ACC112 (cell line): Measurements from ENCODE around the gene PRM1.

ENCODE experiments used
- H2AFZ ChIP-seq: fragments of 200-600 bp; sonication (generic); one replicate; pipeline ENCODE4 v1.6.0; 2017; ENCODE audit warnings: antibody characterized with exemption, low read length; ENCODE audit not compliant: unreplicated experiment
- H3K27ac ChIP-seq: fragments of 200-600 bp; sonication (generic); 2 replicates; pipeline ENCODE4 v1.5.1; 2014; ENCODE audit warnings: low read depth, mild to moderate bottlenecking, antibody characterized with exemption, low read length, moderate library complexity
- H3K27me3 ChIP-seq: fragments of 200-600 bp; sonication (generic); 2 replicates; pipeline ENCODE4 v1.6.1; 2014; ENCODE audit warnings: mild to moderate bottlenecking, antibody characterized with exemption, low read length, moderate library complexity, mixed read lengths; ENCODE audit not compliant: insufficient read depth
- H3K36me3 ChIP-seq: fragments of 200-600 bp; sonication (generic); 2 replicates; pipeline ENCODE4 v1.6.1; 2016; ENCODE audit warnings: mild to moderate bottlenecking, antibody characterized with exemption, low read length, moderate library complexity, mixed read lengths; ENCODE audit not compliant: insufficient read depth
- H3K4me1 ChIP-seq: fragments of 200-600 bp; sonication (generic); one replicate; pipeline ENCODE4 v1.6.1; 2016; ENCODE audit warnings: low read length, mixed read lengths; ENCODE audit not compliant: insufficient read depth, unreplicated experiment, control insufficient read depth
- H3K4me3 ChIP-seq: fragments of 200-600 bp; sonication (generic); 2 replicates; pipeline ENCODE4 v1.5.1; 2014; ENCODE audit warnings: mild to moderate bottlenecking, low read depth, low read length
- H3K79me2 ChIP-seq: fragments of 200-600 bp; sonication (generic); one replicate; pipeline ENCODE4 v1.6.0; 2016; ENCODE audit warnings: low read length; ENCODE audit not compliant: control insufficient read depth, unreplicated experiment, insufficient read depth

The PRM1 gene, protein sequence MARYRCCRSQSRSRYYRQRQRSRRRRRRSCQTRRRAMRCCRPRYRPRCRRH

DNA sequence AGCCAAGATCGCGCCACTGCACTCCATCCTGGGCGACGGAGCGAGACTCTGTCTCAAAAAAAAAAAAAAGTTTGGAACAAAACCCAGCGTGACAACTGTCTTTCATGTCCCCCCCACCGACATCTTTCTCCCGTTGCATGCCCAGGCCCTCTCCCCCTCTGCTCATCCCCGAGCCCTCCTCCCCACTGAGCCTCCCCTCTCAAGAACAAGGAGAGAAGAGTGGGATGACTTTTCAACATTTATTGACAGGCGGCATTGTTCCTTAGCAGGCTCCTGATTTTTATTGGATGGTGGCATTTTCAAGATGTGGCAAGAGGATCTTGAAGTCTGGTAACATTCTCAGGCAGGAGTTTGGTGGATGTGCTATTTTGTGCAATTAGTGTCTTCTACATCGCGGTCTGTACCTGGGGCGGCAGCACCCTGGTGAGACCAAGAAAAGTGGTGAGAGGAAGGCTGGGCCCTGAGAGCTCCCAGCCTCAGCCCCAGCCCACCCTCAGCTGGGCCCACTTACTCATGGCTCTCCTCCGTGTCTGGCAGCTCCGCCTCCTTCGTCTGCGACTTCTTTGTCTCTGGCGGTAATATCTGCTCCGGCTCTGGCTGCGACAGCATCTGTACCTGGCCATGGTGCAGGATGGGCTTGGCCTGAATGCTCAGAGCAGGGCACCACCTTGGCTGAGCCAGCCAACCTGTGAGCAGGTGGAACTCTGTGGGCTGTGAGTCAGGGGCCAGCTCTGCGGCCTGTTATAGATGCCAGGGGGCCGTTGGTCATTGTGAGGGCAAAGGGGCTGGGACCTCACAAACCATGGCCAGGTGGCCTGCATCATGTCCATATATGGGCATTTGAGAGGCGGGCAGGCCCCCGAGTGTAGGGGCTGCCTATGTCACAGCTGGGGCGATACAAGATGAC lies at the start of gene PRM1:
Gene PRM1 (minus strand): TSS at position 715 of the 907 bp plus-strand sequence. CDS start 92 bp downstream, at position 623.
- H3K4me1 ChIP-seq = no peaks in the 10 kb centered on the region
- no peak within 1 kb of the TSS for H3K4me3 ChIP-seq
- no peak within 1 kb of the TSS for H2AFZ ChIP-seq

DNA sequence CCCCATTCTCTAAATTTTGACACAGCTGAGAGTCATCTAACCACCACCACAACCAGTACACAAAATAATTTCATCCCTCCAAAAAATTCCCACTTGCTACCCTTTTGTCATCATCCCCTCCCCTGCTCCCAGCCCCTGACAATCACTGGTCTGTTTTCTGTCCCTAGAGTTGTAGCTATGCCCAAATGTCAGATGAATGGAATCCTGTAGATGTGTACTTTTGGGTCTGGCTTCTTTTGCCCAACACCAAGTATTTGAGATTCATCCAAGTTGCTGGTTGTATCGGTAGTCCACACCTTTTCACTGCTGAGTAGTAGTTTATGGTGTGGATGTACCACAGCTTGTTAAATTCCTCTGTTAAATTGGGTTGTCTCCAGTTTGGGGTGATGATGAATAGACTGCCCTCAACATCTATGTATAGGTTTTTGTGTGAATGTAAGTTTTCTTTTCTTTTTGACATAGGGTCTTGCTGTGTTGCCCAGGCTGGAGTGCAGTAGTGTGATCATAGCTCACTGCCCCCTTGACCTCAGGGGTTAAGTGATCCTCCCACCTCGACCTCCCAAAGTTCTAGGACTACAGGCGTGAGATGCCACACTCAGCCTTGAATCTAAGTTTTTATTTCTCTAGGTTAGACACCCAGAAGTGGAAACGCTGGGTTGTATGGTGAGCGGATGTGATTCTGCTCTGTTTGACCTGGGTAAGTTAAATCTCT lies 49.6 kb upstream of the PRM1 start:
- Histone ChIP-seq H3K36me3 (no peaks in the 10 kb centered on the region), H3K27ac (no peak overlapping the region), H3K4me1 (peaks cover 19% of the 10 kb centered on the region), H3K27me3 (no peaks in the 10 kb centered on the region), H3K4me3 (no peak overlapping the region), H2AFZ (no peak overlapping the region), H3K79me2 (no peaks in the 10 kb centered on the region)

More for the DNA sequence above, at the start of gene PRM1:
- H3K36me3 ChIP-seq = no peaks in the 10 kb centered on the region
- no peaks in the 10 kb centered on the region for H3K79me2 ChIP-seq
- H3K27ac ChIP-seq = no peak within 1 kb of the TSS
- H3K27me3 ChIP-seq = peaks cover 9% of the 10 kb centered on the region; the same call in 1 of the 2 replicates

DNA sequence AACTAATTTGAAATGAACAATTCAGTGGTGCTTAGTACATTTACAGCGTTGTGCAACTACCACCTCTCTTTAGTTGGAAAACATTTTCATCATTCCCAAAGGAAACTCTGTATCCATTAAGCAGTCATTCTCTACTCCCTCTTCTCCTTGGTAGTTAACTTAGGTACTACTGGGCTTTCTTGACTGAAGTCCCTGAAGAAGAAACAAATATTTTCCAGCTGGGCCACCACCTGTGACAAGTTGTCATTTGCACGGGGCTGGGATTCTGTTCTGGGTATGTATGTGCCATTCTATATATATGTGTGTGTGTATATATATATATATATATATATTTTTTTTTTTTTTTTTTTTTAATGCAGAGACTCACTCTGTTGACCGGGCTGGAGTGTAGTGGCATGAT lies 48.8 kb upstream of the PRM1 start:
- no peaks in the 10 kb centered on the region for H3K27me3 ChIP-seq
- H3K79me2 ChIP-seq = no peaks in the 10 kb centered on the region
- H3K4me3 ChIP-seq = no peak overlapping the region
- H3K4me1 ChIP-seq = peaks cover 19% of the 10 kb centered on the region
- no peak overlapping the region for H2AFZ ChIP-seq
- no peak overlapping the region for H3K27ac ChIP-seq
- H3K36me3 ChIP-seq = no peaks in the 10 kb centered on the region

DNA sequence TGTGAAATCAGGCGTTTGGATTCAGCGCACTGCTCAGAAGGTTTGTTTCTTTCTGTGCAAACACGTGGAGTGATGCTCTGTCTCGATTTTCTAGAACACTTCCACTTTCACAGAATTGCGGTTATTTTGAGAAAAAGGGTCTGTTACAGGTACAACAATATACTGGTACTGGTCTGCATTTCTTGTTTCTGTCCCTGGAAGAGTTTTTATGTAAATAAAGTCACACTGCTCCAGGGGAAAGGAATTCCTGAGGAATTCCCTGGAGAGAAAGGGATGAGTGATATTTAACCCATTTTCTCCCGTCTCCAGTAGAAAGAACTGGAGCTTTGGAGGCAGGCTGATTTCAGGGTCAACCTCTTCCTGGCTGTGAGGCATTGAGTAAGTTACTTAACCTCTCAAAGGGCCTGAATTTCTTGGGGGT lies 48.0 kb upstream of the PRM1 start:
- H3K4me3 ChIP-seq = peak overlapping the region; percentile 71
- H3K79me2 ChIP-seq = no peaks in the 10 kb centered on the region
- no peaks in the 10 kb centered on the region for H3K27me3 ChIP-seq
- no peak overlapping the region; the same call in 1 of the 2 replicates for H3K27ac ChIP-seq
- no peak overlapping the region for H2AFZ ChIP-seq
- H3K4me1 ChIP-seq = peaks cover 19% of the 10 kb centered on the region
- H3K36me3 ChIP-seq = no peaks in the 10 kb centered on the region

DNA sequence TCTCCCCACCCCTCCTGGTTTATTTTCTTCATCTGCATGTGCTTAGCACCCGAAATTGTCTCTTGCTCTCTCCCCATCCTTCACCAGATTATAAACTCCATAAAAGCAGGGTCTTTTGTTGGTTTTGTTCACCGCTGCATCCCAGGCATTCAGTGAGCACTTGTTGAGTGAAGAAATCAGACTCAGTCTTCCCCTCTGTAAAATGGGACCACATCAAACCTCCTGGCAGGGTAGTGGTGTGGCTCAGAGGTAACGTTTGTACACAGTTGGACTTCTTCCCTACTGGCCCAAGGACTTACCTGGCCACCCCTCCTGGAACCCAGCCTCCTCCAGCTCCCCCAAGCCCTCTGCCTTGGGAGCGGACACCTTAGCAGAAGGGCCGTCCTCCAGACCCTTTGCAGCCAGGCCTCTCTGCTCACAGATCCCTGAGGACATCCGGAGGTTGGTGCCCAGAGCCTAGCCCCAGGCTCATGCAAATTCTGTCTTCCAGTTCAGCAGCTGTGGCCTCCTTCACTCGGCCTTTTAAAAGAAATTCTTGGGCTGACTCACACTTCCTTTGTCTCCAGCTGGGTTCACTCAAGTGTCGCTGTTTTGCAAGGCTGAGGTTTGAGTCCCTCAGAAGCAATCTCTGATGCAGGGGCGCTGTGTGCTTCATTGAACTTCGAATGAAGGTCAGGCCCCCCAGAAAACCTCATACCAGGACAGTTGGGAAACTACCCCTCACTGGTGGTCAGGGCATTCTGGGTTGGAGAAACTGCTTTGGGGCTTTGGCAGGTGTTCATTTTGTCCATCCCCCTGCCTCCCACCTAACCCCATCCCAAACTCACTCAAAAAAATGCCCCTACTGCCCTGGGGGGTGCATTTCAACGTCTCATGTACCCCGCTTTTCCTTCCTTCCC lies 47.3 kb upstream of the PRM1 start:
- Histone ChIP-seq H3K36me3 (no peaks in the 10 kb centered on the region), H2AFZ (no peak overlapping the region), H3K27ac (no peak overlapping the region; the same call in 1 of the 2 replicates), H3K27me3 (no peaks in the 10 kb centered on the region), H3K4me3 (peak overlapping the region; percentile 71), H3K4me1 (peaks cover 19% of the 10 kb centered on the region), H3K79me2 (no peaks in the 10 kb centered on the region)

DNA sequence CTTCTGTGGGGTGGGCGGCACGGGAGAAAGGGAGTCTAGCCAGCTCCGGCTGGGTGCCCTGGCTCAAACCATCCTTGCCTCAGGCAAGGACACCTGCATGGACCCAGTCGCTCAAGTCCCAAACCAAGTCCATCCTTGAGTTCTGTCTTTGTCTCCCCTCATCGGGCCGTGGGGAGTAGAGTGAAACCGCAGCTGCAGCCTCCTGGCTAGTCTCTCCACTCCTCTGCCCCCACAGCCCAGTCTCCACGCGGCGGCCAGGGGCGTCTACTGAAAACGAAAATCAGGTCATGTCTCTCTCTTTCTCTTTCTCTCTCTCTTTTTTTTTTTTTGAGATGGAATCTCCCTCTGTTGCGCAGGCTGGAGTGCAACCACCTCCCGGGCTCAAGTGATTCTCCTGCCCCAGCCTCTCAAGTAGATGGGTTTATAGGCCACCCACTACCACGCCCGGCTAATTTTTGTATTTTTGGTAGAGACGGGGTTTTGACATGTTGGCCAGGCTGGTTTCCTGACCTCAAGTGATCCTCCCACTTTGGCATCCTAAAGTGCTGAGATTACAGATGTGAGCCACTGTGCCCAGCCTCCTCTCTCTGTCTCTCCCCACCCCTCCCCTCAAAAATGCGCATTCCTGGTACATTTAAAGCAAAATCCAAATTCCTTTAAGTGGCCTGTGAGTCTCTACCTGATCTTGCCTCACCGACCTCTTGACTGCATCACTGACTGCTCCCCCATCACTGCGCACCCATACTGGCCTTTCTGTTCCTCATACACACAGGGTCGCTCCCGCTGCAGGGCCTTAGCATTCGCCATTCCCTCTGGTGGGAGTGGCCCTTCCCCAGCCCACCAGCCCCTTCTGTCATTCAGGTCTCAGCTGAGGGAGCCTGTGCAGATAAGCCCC lies 46.4 kb upstream of the PRM1 start:
- Histone ChIP-seq H3K4me3 (no peak overlapping the region), H3K27ac (no peak overlapping the region), H3K27me3 (no peaks in the 10 kb centered on the region), H3K4me1 (peaks cover 19% of the 10 kb centered on the region), H2AFZ (no peak overlapping the region), H3K79me2 (no peaks in the 10 kb centered on the region), H3K36me3 (no peaks in the 10 kb centered on the region)

DNA sequence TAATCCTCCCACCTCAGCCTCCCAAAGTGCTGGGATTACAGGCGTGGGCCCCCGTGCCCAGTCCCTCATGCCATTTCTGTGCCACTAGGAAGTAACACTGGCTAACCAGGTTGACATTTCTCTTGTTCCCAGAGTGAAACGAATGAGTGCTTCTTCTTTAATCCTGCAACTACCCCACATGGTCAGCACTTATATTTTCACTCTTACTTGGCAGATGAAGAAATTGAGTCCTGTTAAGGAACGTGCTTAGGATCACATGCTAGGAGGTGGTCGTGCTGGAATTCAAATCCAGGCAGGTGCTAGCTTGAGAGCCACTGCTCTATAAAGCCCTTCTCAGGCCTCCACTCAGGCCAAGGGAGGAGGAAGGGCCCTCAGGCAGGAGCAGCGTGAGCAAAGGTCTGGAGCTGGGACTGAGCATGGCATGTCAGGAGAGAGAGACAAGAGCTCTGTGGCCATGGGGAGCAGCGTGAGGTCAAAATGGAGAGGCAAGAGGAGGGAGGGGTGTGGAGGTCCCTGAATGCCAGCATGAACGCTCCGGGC lies 45.7 kb upstream of the PRM1 start:
- H3K27me3 ChIP-seq = no peaks in the 10 kb centered on the region
- no peaks in the 10 kb centered on the region for H3K79me2 ChIP-seq
- no peak overlapping the region for H2AFZ ChIP-seq
- no peak overlapping the region for H3K4me3 ChIP-seq
- H3K4me1 ChIP-seq = peaks cover 19% of the 10 kb centered on the region
- H3K36me3 ChIP-seq = no peaks in the 10 kb centered on the region
- H3K27ac ChIP-seq = no peak overlapping the region

DNA sequence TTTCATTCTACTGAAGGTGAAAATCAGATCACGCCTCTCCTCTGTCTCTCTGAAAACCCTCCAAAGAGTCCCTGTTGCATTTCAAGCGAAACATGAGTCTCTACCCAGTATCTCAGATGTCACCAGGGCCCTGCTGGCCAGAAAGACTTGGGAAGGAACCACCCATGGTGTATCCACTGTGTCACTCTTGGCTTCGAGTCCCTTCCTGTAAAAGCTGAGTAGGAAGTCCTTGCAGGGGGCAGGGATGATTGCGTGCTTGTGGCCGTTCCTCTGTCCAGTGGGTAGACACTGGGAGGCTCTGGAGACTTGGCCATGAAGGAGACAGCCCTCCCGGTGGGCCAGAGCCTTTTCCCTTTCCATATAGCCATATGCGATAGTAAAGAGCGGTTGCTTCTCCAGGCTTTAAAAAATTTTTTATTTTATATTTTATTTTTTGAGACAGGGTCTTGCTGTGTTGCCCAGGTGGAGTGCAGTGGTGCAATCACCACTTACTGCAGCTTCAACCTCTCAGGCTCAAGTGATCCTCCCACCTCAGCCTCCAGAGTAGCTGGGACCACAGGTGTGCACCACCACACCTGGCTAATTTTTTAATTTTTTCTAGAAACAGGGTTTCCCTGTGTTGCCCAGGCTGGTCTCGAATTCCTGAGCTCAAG lies 45.1 kb upstream of the PRM1 start:
- peaks cover 19% of the 10 kb centered on the region for H3K4me1 ChIP-seq
- no peaks in the 10 kb centered on the region for H3K79me2 ChIP-seq
- H3K4me3 ChIP-seq = no peak overlapping the region
- no peaks in the 10 kb centered on the region for H3K27me3 ChIP-seq
- no peaks in the 10 kb centered on the region for H3K36me3 ChIP-seq
- H3K27ac ChIP-seq = no peak overlapping the region
- no peak overlapping the region for H2AFZ ChIP-seq

DNA sequence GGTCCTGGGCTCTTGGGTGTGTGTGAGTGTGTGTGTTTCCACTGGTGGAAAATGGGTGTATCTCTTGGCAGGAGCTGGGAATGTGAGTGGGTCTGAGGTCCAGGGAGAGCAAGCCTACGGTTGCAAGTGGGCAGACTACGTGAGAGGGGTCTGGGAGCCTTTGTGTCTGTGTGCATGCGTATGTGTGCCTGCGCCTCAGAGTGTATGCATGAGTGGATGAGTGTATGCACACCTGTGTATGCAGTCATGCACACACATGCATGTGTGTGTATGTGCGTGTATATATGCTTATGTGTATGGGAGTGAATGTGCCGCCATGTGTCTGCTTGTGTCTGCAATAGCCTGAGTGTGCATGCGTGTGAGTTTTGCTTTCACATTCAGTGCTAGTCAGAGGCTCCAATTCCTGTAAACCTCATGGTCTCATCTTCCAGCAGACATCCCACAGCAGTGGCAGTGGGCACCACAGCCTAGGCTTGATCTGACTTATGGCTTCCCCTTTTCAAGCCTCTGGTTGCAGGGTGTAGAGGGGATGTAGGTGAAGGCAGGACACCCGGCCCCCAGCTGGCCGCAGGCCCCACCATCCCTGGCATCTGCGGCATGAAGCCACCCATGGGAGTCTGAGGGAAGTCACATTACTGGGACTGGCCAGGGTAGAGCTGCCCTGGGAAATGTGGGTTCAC lies 44.4 kb upstream of the PRM1 start:
- H3K27me3 ChIP-seq = no peaks in the 10 kb centered on the region
- H3K27ac ChIP-seq = no peak overlapping the region
- no peaks in the 10 kb centered on the region for H3K36me3 ChIP-seq
- no peaks in the 10 kb centered on the region for H3K79me2 ChIP-seq
- no peak overlapping the region for H3K4me3 ChIP-seq
- no peak overlapping the region for H2AFZ ChIP-seq
- H3K4me1 ChIP-seq = peaks cover 19% of the 10 kb centered on the region
